ENCODE measurements around the gene CENPF.

DNA sequence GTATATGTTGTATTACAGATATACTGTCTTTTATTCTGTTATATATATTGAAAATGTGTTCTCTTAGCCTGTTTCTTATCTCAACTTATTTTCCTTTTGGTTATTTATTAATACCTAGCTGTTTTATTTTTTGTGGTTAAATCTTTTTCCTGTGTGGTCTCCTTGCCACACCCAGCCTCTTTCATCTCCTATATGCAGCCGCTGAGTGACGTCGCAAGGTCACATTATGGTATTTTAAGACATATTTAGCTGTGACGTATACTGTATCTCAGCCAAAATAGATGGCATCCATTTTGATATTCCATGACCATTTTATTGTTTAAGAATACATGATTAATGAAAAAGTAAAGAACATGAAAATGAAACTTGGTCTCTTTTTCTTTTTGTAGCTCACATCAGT, 29.1 kb downstream of the CENPF start:
- TF ChIP-seq, protein P1, sequence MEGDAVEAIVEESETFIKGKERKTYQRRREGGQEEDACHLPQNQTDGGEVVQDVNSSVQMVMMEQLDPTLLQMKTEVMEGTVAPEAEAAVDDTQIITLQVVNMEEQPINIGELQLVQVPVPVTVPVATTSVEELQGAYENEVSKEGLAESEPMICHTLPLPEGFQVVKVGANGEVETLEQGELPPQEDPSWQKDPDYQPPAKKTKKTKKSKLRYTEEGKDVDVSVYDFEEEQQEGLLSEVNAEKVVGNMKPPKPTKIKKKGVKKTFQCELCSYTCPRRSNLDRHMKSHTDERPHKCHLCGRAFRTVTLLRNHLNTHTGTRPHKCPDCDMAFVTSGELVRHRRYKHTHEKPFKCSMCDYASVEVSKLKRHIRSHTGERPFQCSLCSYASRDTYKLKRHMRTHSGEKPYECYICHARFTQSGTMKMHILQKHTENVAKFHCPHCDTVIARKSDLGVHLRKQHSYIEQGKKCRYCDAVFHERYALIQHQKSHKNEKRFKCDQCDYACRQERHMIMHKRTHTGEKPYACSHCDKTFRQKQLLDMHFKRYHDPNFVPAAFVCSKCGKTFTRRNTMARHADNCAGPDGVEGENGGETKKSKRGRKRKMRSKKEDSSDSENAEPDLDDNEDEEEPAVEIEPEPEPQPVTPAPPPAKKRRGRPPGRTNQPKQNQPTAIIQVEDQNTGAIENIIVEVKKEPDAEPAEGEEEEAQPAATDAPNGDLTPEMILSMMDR (IDR thresholded peaks at IDR 0.05) = no peak
- no peak for TF ChIP-seq ZFX (IDR thresholded peaks at IDR 0.05; ENCODE audit: borderline replicate concordance)
